OCI-LY3 (cell line): Measurements from ENCODE around the gene CTSO.

Experiments
- H2AFZ ChIP-seq: fragments of 200-600, 300-600 bp; shearing (Covaris generic); 2 replicates; pipeline ENCODE4 v1.6.0; 2014; ENCODE audit warnings: antibody characterized with exemption, low read depth, low read length
- H3K27ac ChIP-seq: fragments of 200-600, 300-600 bp; sonication (generic); 2 replicates; pipeline ENCODE4 v1.5.1; 2014; ENCODE audit warnings: mild to moderate bottlenecking, low read length, moderate library complexity, mixed read lengths
- H3K27me3 ChIP-seq: fragments of 200-600, 300-600 bp; sonication (generic); 2 replicates; pipeline ENCODE4 v1.6.1; 2014; ENCODE audit warnings: low read depth, low read length, mixed read lengths
- H3K36me3 ChIP-seq: fragments of 200-600, 300-600 bp; sonication (generic); replicated peaks from 2 replicates; pipeline ENCODE3; 2014; ENCODE audit warnings: low read depth, low read length, mixed read lengths
- H3K4me1 ChIP-seq: fragments of 300-600, 200-600 bp; sonication (generic); 2 replicates; pipeline ENCODE4 v1.6.1; 2014; ENCODE audit warnings: low read length, mixed read lengths
- H3K4me2 ChIP-seq: fragments of 200-600, 300-600 bp; sonication (generic); 2 replicates; pipeline ENCODE4 v1.6.1; 2014; ENCODE audit warnings: low read length, mixed read lengths
- H3K4me3 ChIP-seq: fragments of 300-600, 200-600 bp; sonication (generic); 2 replicates; pipeline ENCODE4 v1.5.1; 2014; ENCODE audit warnings: antibody characterized with exemption, mild to moderate bottlenecking, low read length, moderate library complexity
- H3K79me2 ChIP-seq: fragments of 300-600, 200-600 bp; shearing (Covaris generic); 2 replicates; pipeline ENCODE4 v1.6.1; 2014; ENCODE audit warnings: mild to moderate bottlenecking, low read length, mixed read lengths
- H3K9ac ChIP-seq: fragments of 300-600, 200-600 bp; shearing (Covaris generic); 2 replicates; pipeline ENCODE4 v1.6.0; 2014; ENCODE audit warnings: mild to moderate bottlenecking, low read length, moderate library complexity
- H3K9me3 ChIP-seq: fragments of 200-600, 300-600 bp; shearing (Covaris generic); 2 replicates; pipeline ENCODE4 v1.6.1; 2014; ENCODE audit warnings: low read length, mixed read lengths; ENCODE audit not compliant: insufficient read depth
- H4K20me1 ChIP-seq: fragments of 200-600, 300-600 bp; sonication (generic); 2 replicates; pipeline ENCODE4 v1.6.1; 2016; ENCODE audit warnings: low read length, mixed read lengths; ENCODE audit not compliant: insufficient read depth
- EZH2phosphoT487 ChIP-seq: fragments of 200-600 bp; shearing (Covaris generic); IDR thresholded peaks from 2 replicates; pipeline ENCODE4 v1.6.1; 2018; ENCODE audit warnings: antibody characterized with exemption, mixed run types, low read depth
- TF ChIP-seq, protein P1 (sequence below): fragments of 200-600, 300-600 bp; sonication (generic); IDR thresholded peaks from 2 replicates; pipeline ENCODE4 v1.5.1; 2014; ENCODE audit warnings: antibody characterized with exemption, low read length, low read depth

CTSO gene

DNA sequence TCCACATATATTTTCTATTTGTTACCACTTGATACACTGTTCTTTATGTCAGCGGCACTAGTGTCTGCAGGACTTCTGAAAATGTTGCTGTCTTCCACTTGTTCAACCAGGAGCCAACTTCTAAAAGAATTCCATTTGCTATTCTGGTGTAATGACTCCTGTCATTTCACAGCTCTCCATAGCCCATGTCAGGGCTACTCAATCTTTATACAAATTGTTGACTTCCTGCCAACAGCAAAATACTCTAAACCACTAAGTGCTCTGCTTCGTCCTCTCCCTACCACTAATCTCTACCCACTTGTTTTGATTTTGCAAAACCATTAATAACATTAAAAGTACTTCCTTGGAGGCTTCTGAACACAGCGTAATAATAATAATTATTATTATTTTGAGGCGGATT, 7.2 kb downstream of the CTSO start:
- no peaks in the 10 kb centered on the region for H4K20me1 ChIP-seq
- no peak overlapping the region for H3K4me3 ChIP-seq
- TF ChIP-seq, protein P1, sequence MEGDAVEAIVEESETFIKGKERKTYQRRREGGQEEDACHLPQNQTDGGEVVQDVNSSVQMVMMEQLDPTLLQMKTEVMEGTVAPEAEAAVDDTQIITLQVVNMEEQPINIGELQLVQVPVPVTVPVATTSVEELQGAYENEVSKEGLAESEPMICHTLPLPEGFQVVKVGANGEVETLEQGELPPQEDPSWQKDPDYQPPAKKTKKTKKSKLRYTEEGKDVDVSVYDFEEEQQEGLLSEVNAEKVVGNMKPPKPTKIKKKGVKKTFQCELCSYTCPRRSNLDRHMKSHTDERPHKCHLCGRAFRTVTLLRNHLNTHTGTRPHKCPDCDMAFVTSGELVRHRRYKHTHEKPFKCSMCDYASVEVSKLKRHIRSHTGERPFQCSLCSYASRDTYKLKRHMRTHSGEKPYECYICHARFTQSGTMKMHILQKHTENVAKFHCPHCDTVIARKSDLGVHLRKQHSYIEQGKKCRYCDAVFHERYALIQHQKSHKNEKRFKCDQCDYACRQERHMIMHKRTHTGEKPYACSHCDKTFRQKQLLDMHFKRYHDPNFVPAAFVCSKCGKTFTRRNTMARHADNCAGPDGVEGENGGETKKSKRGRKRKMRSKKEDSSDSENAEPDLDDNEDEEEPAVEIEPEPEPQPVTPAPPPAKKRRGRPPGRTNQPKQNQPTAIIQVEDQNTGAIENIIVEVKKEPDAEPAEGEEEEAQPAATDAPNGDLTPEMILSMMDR: no peak
- no peak for TF ChIP-seq EZH2phosphoT487
- H3K9me3 ChIP-seq: no peaks in the 10 kb centered on the region
- no peak overlapping the region for H3K4me2 ChIP-seq
- no peaks in the 10 kb centered on the region for H3K27me3 ChIP-seq
- H3K27ac ChIP-seq: no peak overlapping the region
- no peak overlapping the region for H3K9ac ChIP-seq
- H3K36me3 ChIP-seq: no peaks in the 10 kb centered on the region
- H3K4me1 ChIP-seq: no peaks in the 10 kb centered on the region
- H3K79me2 ChIP-seq: no peaks in the 10 kb centered on the region
- no peak overlapping the region for H2AFZ ChIP-seq

DNA sequence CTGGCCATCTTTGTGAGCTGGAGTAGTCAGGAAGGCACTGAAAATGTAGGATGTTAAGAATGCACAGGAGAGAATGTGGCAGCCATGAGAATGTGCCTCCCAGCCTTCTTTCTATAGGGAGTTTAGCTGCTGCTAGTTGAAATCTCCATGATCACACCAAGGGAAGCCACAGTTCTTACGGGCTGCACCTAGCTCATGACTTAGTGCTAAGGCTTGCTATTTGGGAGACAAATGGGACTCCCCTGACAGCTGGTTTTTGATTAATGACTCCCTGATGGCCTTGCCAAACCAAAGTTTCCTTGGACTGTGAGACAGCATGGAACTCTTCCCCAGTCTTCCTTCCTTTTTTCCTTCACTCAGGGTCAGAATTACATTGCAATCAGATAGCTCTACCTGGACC, 9.2 kb downstream of the CTSO start:
- no peak overlapping the region for H3K4me2 ChIP-seq
- no peaks in the 10 kb centered on the region for H3K9me3 ChIP-seq
- TF ChIP-seq, protein P1: no peak
- TF ChIP-seq EZH2phosphoT487: no peak
- no peak overlapping the region for H3K9ac ChIP-seq
- H3K27ac ChIP-seq: no peak overlapping the region
- H3K4me3 ChIP-seq: no peak overlapping the region
- H2AFZ ChIP-seq: no peak overlapping the region
- no peaks in the 10 kb centered on the region for H3K4me1 ChIP-seq
- H3K36me3 ChIP-seq: no peaks in the 10 kb centered on the region
- no peaks in the 10 kb centered on the region for H4K20me1 ChIP-seq
- H3K79me2 ChIP-seq: no peaks in the 10 kb centered on the region
- H3K27me3 ChIP-seq: no peaks in the 10 kb centered on the region

DNA sequence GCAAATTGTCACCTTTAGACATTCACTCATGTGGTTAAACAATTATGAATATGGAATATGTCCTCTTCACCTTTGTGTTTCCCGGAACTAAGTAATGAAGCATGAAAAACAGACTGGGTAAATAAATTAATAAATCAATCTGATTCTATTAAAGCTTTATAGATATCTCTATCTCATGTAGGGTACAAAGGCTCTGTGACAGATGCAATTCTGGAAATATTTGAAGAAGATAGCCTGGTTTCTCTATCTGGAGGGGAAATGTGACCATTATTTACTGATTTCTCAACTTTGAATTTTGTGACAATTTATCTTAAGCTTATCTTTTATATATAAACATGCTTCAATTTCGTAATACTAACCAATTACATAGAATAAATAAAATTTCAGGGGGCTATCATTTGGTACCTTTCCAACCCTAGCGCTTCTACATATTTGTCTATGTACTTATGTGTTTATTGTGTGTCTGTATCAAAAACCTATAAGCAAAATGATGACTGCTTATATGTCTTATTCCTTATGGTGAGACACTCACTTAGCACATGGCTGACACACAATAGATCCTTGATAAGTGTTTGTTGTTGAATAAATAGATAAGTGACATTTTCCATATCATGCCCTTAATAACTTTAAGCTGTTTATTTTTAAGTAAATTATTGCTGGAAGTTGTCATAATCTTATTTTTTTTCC, 9.9 kb downstream of the CTSO start:
- H4K20me1 ChIP-seq: no peaks in the 10 kb centered on the region
- H3K4me2 ChIP-seq: no peak overlapping the region
- no peaks in the 10 kb centered on the region for H3K79me2 ChIP-seq
- H3K36me3 ChIP-seq: no peaks in the 10 kb centered on the region
- H3K4me3 ChIP-seq: no peak overlapping the region
- H3K27ac ChIP-seq: no peak overlapping the region
- no peaks in the 10 kb centered on the region for H3K27me3 ChIP-seq
- no peaks in the 10 kb centered on the region for H3K9me3 ChIP-seq
- H3K4me1 ChIP-seq: no peaks in the 10 kb centered on the region
- no peak overlapping the region for H2AFZ ChIP-seq
- TF ChIP-seq EZH2phosphoT487: no peak
- TF ChIP-seq, protein P1: no peak
- no peak overlapping the region for H3K9ac ChIP-seq

DNA sequence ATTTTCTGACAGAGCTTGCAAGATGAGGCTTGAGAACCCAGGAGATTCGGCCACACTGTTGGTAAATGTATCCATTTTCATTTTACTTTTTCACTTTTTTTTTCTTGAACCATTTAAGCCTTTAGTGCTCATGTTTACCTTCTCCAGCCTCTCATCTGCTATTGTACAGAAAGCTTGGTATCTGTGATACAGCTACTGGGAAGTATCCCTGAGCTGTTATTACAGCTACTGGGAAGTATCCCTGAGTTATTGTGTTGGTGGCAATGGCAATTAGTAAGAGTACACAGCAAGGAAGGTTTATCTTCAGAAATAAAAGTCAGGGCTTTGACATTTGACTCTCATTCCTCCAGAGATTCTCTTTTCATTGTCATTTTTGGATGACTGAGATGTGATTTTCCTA, 11.8 kb downstream of the CTSO start:
- Histone ChIP-seq H3K79me2 (no peaks in the 10 kb centered on the region), H3K27ac (no peak overlapping the region), H3K9me3 (no peaks in the 10 kb centered on the region), H3K4me1 (no peaks in the 10 kb centered on the region), H3K9ac (no peak overlapping the region), H2AFZ (no peak overlapping the region), H3K4me3 (no peak overlapping the region), H3K4me2 (no peak overlapping the region), H3K27me3 (no peaks in the 10 kb centered on the region), H3K36me3 (no peaks in the 10 kb centered on the region), H4K20me1 (no peaks in the 10 kb centered on the region)
- TF ChIP-seq EZH2phosphoT487: no peak
- TF ChIP-seq, protein P1: no peak
